H1 (cell line): ENCODE results near the gene CCDC136. TPM values are rescaled to one million over a fixed set of nuclear protein-coding genes. Genes with fewer than 3 reads are reported as not detected.

Experiments
- CTCF ChIA-PET: fragments of 300-600 bp; sonication (Branson Sonifier 250); formaldehyde crosslinking; loops from one replicate; lab custom pipeline; 2021; ENCODE audit not compliant: partially characterized antibody; lab: Charles Lee
- POLR2A ChIA-PET: fragments of 300-600 bp; sonication (Branson Sonifier 250); formaldehyde crosslinking; loops from one replicate; lab custom pipeline; 2021; ENCODE audit warnings: inconsistent platforms; ENCODE audit not compliant: partially characterized antibody; lab: Charles Lee
- DNase-seq, 2 experiments: peaks; one replicate each; pipeline versions ENCODE4 v3.0.0 to v3.0.0-alpha.2; 2010 to 2022; ENCODE audit warnings: low spot score in 2 of 2, low read depth in 1 of 2, mixed read lengths in 1 of 2
- FAIRE-seq: peaks from 2 replicates; lab custom pipeline; 2011; peaks lifted over from hg19 to GRCh38; lab: Jason Lieb, UNC
- H2AFZ ChIP-seq: 2 replicates; pipeline ENCODE4 v1.8.1; 2012; ENCODE audit warnings: low read length, inconsistent platforms
- H2AK5ac ChIP-seq: 2 replicates; pipeline ENCODE4 v1.6.1; 2013; ENCODE audit warnings: low read depth, low read length
- H2BK120ac ChIP-seq: replicated peaks from 2 replicates; pipeline ENCODE3; 2013; ENCODE audit warnings: low read depth, low read length, inconsistent platforms
- H2BK12ac ChIP-seq: 2 replicates; pipeline ENCODE4 v1.6.1; 2013; ENCODE audit warnings: low read depth, low read length
- H2BK15ac ChIP-seq: 2 replicates; pipeline ENCODE4 v1.6.1; 2013; ENCODE audit warnings: low read length
- H2BK20ac ChIP-seq: 2 replicates; pipeline ENCODE4 v1.6.1; 2013; ENCODE audit warnings: low read length
- H2BK5ac ChIP-seq: 2 replicates; pipeline ENCODE4 v1.6.1; 2013; ENCODE audit warnings: low read depth, low read length
- H3K14ac ChIP-seq: 2 replicates; pipeline ENCODE4 v1.6.1; 2013; ENCODE audit warnings: inconsistent platforms; ENCODE audit not compliant: insufficient read length
- H3K18ac ChIP-seq: 2 replicates; pipeline ENCODE4 v1.6.1; 2013; ENCODE audit warnings: low read length; ENCODE audit errors: extremely low read depth
- H3K23ac ChIP-seq: 2 replicates; pipeline ENCODE4 v1.6.1; 2013; ENCODE audit warnings: inconsistent platforms; ENCODE audit not compliant: insufficient read length
- H3K23me2 ChIP-seq: 2 replicates; pipeline ENCODE4 v1.6.1; 2013; ENCODE audit warnings: low read depth, low read length
- H3K27ac ChIP-seq: 2 replicates; pipeline ENCODE4 v1.6.1; 2011; ENCODE audit warnings: low read depth, low read length, inconsistent platforms
- H3K27me3 ChIP-seq, 4 experiments: replicated peaks in 1 of 4; 1 replicate in 1 of 4; 2 replicates in 3 of 4; pipeline versions ENCODE4 v1.6.1 to v1.8.1; 2011 to 2013; ENCODE audit warnings: low read length in 3 of 4, mild to moderate bottlenecking in 3 of 4, inconsistent platforms in 2 of 4, mixed read lengths in 2 of 4, moderate library complexity in 1 of 4; ENCODE audit not compliant: control insufficient read depth in 3 of 4, insufficient read depth in 3 of 4; ENCODE audit errors: extremely low read depth in 1 of 4
- H3K36me3 ChIP-seq, 4 experiments: 2 replicates each; pipeline versions ENCODE4 v1.6.1 to v1.8.1; 2011 to 2013; ENCODE audit warnings: mild to moderate bottlenecking in 4 of 4, low read length in 3 of 4, moderate library complexity in 2 of 4, control low read depth in 1 of 4, inconsistent platforms in 1 of 4; ENCODE audit not compliant: insufficient read depth in 4 of 4, control insufficient read depth in 2 of 4
- H3K4ac ChIP-seq: replicated peaks from 2 replicates; pipeline ENCODE3; 2013; ENCODE audit warnings: low read length, low read depth, mixed read lengths, inconsistent platforms; ENCODE audit not compliant: insufficient read length
- H3K4me1 ChIP-seq, 4 experiments: replicated peaks in 1 of 4; 1 replicate in 1 of 4; 2 replicates in 3 of 4; pipeline versions ENCODE4 v1.6.1 to v1.8.1; 2011 to 2013; ENCODE audit warnings: low read length in 3 of 4, inconsistent platforms in 2 of 4, mixed read lengths in 1 of 4; ENCODE audit not compliant: insufficient read depth in 4 of 4, control insufficient read depth in 3 of 4
- H3K4me2 ChIP-seq, 2 experiments: 2 replicates each; pipeline versions ENCODE4 v1.6.1 to v1.8.1; 2011 to 2013; ENCODE audit warnings: low read depth in 2 of 2, low read length in 2 of 2, control low read depth in 1 of 2, inconsistent platforms in 1 of 2, mild to moderate bottlenecking in 1 of 2; ENCODE audit not compliant: insufficient read depth in 1 of 2
- H3K4me3 ChIP-seq, 4 experiments: fragments of 200-600, 300-600 bp in 1 of 4; sonication (generic), shearing (Covaris generic), sonication (Bioruptor Twin) in 1 of 4; 2 replicates each; pipeline versions ENCODE4 v1.5.1 to v1.8.1; 2011 to 2016; ENCODE audit warnings: low read length in 4 of 4, low read depth in 3 of 4, control low read depth in 2 of 4, inconsistent platforms in 2 of 4, mild to moderate bottlenecking in 2 of 4, mixed read lengths in 1 of 4, moderate library complexity in 1 of 4; ENCODE audit not compliant: insufficient read depth in 2 of 4; ENCODE audit errors: extremely low read depth in 1 of 4
- H3K56ac ChIP-seq: replicated peaks from 2 replicates; pipeline ENCODE3; 2013; ENCODE audit warnings: low read depth, mild to moderate bottlenecking, mixed read lengths, low read length, inconsistent platforms; ENCODE audit not compliant: insufficient read length
- H3K79me1 ChIP-seq: 2 replicates; pipeline ENCODE4 v1.6.1; 2013; ENCODE audit warnings: low read depth, low read length, control low read depth
- H3K79me2 ChIP-seq, 2 experiments: 2 replicates each; pipeline versions ENCODE4 v1.6.1 to v1.8.1; 2012 to 2013; ENCODE audit warnings: low read length in 2 of 2, mild to moderate bottlenecking in 2 of 2, inconsistent platforms in 1 of 2; ENCODE audit not compliant: insufficient read depth in 2 of 2, control insufficient read depth in 1 of 2
- H3K9ac ChIP-seq, 4 experiments: replicated peaks in 1 of 4; 1 replicate in 1 of 4; 2 replicates in 3 of 4; pipeline versions ENCODE4 v1.6.1 to v1.8.1; 2011 to 2013; ENCODE audit warnings: low read depth in 3 of 4, low read length in 3 of 4, control low read depth in 2 of 4, mild to moderate bottlenecking in 2 of 4, moderate library complexity in 2 of 4, inconsistent platforms in 1 of 4; ENCODE audit errors: extremely low read depth in 1 of 4
- H3K9me3 ChIP-seq, 2 experiments: 2 replicates each; pipeline versions ENCODE4 v1.6.1 to v1.8.1; 2012 to 2013; ENCODE audit warnings: mild to moderate bottlenecking in 2 of 2, moderate library complexity in 2 of 2, control low read depth in 1 of 2, inconsistent platforms in 1 of 2, low read depth in 1 of 2, low read length in 1 of 2, mixed read lengths in 1 of 2; ENCODE audit not compliant: insufficient read depth in 2 of 2
- H4K20me1 ChIP-seq, 2 experiments: replicated peaks in 1 of 2; 2 replicates each; pipeline versions ENCODE3 to v1.8.1; 2011 to 2013; ENCODE audit warnings: inconsistent platforms in 2 of 2, low read length in 2 of 2, mild to moderate bottlenecking in 1 of 2; ENCODE audit not compliant: insufficient read depth in 2 of 2, control insufficient read depth in 1 of 2
- H4K5ac ChIP-seq: 2 replicates; pipeline ENCODE4 v1.6.1; 2013; ENCODE audit warnings: low read length, low read depth, mixed read lengths, inconsistent platforms; ENCODE audit not compliant: insufficient read length
- H4K8ac ChIP-seq: 2 replicates; pipeline ENCODE4 v1.8.0; 2013; ENCODE audit warnings: mild to moderate bottlenecking, moderate library complexity, low read length, inconsistent platforms; ENCODE audit not compliant: insufficient read depth; ENCODE audit errors: extremely low read depth
- H4K91ac ChIP-seq: replicated peaks from 2 replicates; pipeline ENCODE3; 2013; ENCODE audit warnings: low read length, mixed read lengths, inconsistent platforms; ENCODE audit not compliant: insufficient read length
- CEBPB ChIP-seq: IDR thresholded peaks from 2 replicates; pipeline ENCODE4 v1.6.1; 2012; ENCODE audit warnings: low read depth, low read length
- RFX5 ChIP-seq: IDR thresholded peaks from 2 replicates; pipeline ENCODE4 v1.6.1; 2011; ENCODE audit warnings: low read depth, low read length, improper control_type of control experiment, borderline replicate concordance
- YY1 ChIP-seq: IDR thresholded peaks from 2 replicates; pipeline ENCODE4 v1.6.1; 2011; ENCODE audit warnings: low read depth, mild to moderate bottlenecking, low read length
- WGBS, 2 experiments: shearing (Covaris generic) in 1 of 2; methylation state at CpG; one replicate each; pipeline versions ENCODE4 v1.1.6 to v1.1.7; 2013 to 2015; ENCODE audit warnings: low lambda C conversion rate in 2 of 2, mixed read lengths in 2 of 2, inconsistent platforms in 1 of 2, low coverage in 1 of 2, missing lambda C conversion rate in 1 of 2; ENCODE audit not compliant: insufficient replicate concordance in 2 of 2, insufficient coverage in 1 of 2, insufficient read length in 1 of 2; ENCODE audit errors: extremely low coverage in 1 of 2, missing lambda C conversion rate in 1 of 2; 5-methylcytosine and 5-hydroxymethylcytosine counted together
- polyA plus RNA-seq, 7 experiments: library from polyadenylated mRNA; depleted of rRNA in 3 of 7; stranded (reverse) in 5 of 7; unstranded in 2 of 7; fragments of >200 nt in 5 of 7; fragments of 200-250 nt in 2 of 7; gene quantifications; 1 replicate in 5 of 7; 2 replicates in 1 of 7; 4 replicates in 1 of 7; pipeline versions ENCODE4 v1.2.1 to v1.2.3, GENCODE V29; 2011 to 2013; ENCODE audit warnings: missing spikeins in 2 of 7, mixed read lengths in 2 of 7
- total RNA-seq: library from RNA; stranded (reverse); fragmentation: NEBNext Ultra II Directional; extraction: Animal tissue kit (Norgen Biotek cat#: 25700); gene quantifications from 2 replicates; pipeline ENCODE4 v1.2.1, GENCODE V29; 2021

CCDC136 gene
- total and polyA plus RNA-seq, 2 of the 8 experiments (the other 6 are each of a cell fraction or from before 2014, with no cell fraction given), result 35.6 to 47.7 TPM

GRCh38 chr7:128821724-128822123, 30.0 kb downstream of the CCDC136 start:
- H3K4me3 ChIP-seq, result no peak overlapping the region
- H2AK5ac ChIP-seq, result no peak overlapping the region
- H3K14ac ChIP-seq, result no peak overlapping the region
- DNase-seq (no peak), FAIRE-seq (no peak)
- no peak overlapping the region for H2BK12ac ChIP-seq
- ChIA-PET CTCF (interaction anchor here (0.7 to 2.5 kb wide), 3 partner anchors 14 to 158 kb away, joined by 3 to 8 read pairs (median 5); no protein-coding TSS in a partner anchor), POLR2A (interaction anchor here (1.4 to 1.7 kb wide), 2 partner anchors 10 to 11 kb away, joined by 4 read pairs; no protein-coding TSS in a partner anchor)
- H2AFZ ChIP-seq, result no peak overlapping the region
- no peaks in the 10 kb centered on the region for H4K20me1 ChIP-seq
- H3K18ac ChIP-seq, result no peak overlapping the region
- no peak overlapping the region for H2BK15ac ChIP-seq
- H4K91ac ChIP-seq, result no peak overlapping the region
- no peak overlapping the region for H4K5ac ChIP-seq
- no peak overlapping the region for H3K4me2 ChIP-seq
- no peak overlapping the region for H2BK120ac ChIP-seq
- no peaks in the 10 kb centered on the region for H3K4me1 ChIP-seq
- no peak overlapping the region for H3K9ac ChIP-seq
- H2BK20ac ChIP-seq, result no peak overlapping the region
- H3K23me2 ChIP-seq, result no peaks in the 10 kb centered on the region
- 90% methylated on average over 4 of the region's 4 CpGs; no CpG with 5 or more reads in 1 of the 2 experiments for WGBS, 2 experiments
- no peaks in the 10 kb centered on the region for H3K36me3 ChIP-seq
- no peaks in the 10 kb centered on the region for H3K79me2 ChIP-seq
- H2BK5ac ChIP-seq, result no peak overlapping the region
- H4K8ac ChIP-seq, result 0 out of 2 replicates have a peak overlapping the region, but pooled peaks have one; percentile 9
- no peak overlapping the region for H3K27ac ChIP-seq
- no peaks in the 10 kb centered on the region for H3K79me1 ChIP-seq
- H3K56ac ChIP-seq, result no peak overlapping the region
- no peaks in the 10 kb centered on the region for H3K27me3 ChIP-seq
- no peak overlapping the region for H3K4ac ChIP-seq
- H3K23ac ChIP-seq, result no peak overlapping the region
- no peaks in the 10 kb centered on the region for H3K9me3 ChIP-seq
- TF ChIP-seq YY1 (no peak), CEBPB (no peak), RFX5 (no peak)
